Measurements from ENCODE around the gene C12orf76.

C12orf76 gene

GRCh38 chr12:109995361-109995685 is 53.0 kb downstream of the C12orf76 start:
- peaks cover 70% of the 10 kb centered on the region for H3K79me2 ChIP-seq (ENCODE audit: insufficient read depth, low read length)
- peak overlapping the region; percentile 85 for H3K9ac ChIP-seq (ENCODE audit: low read depth, low read length)
- peaks cover 21% of the 10 kb centered on the region; the same call in 1 of the 2 replicates for H3K36me3 ChIP-seq (ENCODE audit: insufficient read depth, low read length)
- TF ChIP-seq CTCF (IDR thresholded peaks at IDR 0.05; ENCODE audit: borderline replicate concordance, extremely low read depth, low read length, poor library complexity, severe bottlenecking): no peak
- TF ChIP-seq EZH2 (IDR thresholded peaks at IDR 0.05; ENCODE audit: borderline replicate concordance, low read depth, low read length, severe bottlenecking): no peak
- peak overlapping the region; percentile 79 to 84 for H3K4me3 ChIP-seq (ENCODE audit: low read depth in 1 of 2, low read length in 2 of 2)
- DNase-seq: no peak
- peak overlapping the region; percentile 73 for H2AFZ ChIP-seq (ENCODE audit: low read depth, low read length)
- H3K4me1 ChIP-seq (ENCODE audit: insufficient read depth, low read length): peaks cover 48% of the 10 kb centered on the region
- H3K9me3 ChIP-seq (ENCODE audit: insufficient read depth, low read length, severe bottlenecking): no peaks in the 10 kb centered on the region
- peak overlapping the region; percentile 92 for H3K4me2 ChIP-seq (ENCODE audit: insufficient read depth, low read length)
- H4K20me1 ChIP-seq (ENCODE audit: insufficient read depth, low read length): peaks cover 18% of the 10 kb centered on the region; the same call in 1 of the 2 replicates
- H3K27ac ChIP-seq (ENCODE audit: low read length): peak overlapping the region; percentile 91
- ATAC-seq (ENCODE audit: insufficient read depth, low read depth): no peak
- H3K27me3 ChIP-seq (ENCODE audit: insufficient read depth, low read length, poor library complexity): no peaks in the 10 kb centered on the region

- H2AFZ ChIP-seq (ENCODE audit: low read depth, low read length): peak overlapping the region; percentile 73; the same call in 1 of the 2 replicates
- H3K27me3 ChIP-seq (ENCODE audit: insufficient read depth, low read length, poor library complexity): no peaks in the 10 kb centered on the region
- ATAC-seq (ENCODE audit: insufficient read depth, low read depth) (peak; percentile 36), DNase-seq (peak; percentile 29)
- peaks cover 66% of the 10 kb centered on the region for H3K79me2 ChIP-seq (ENCODE audit: insufficient read depth, low read length)
- no peaks in the 10 kb centered on the region for H3K9me3 ChIP-seq (ENCODE audit: insufficient read depth, low read length, severe bottlenecking)
- H3K36me3 ChIP-seq (ENCODE audit: insufficient read depth, low read length): peaks cover 28% of the 10 kb centered on the region
- H3K9ac ChIP-seq (ENCODE audit: low read depth, low read length): peak overlapping the region; percentile 85
- peak overlapping the region; percentile 79 to 84; a peak in 3 of 4 replicates for H3K4me3 ChIP-seq (ENCODE audit: low read depth in 1 of 2, low read length in 2 of 2)
- peaks cover 12% of the 10 kb centered on the region; the same call in 1 of the 2 replicates for H4K20me1 ChIP-seq (ENCODE audit: insufficient read depth, low read length)
- H3K4me2 ChIP-seq (ENCODE audit: insufficient read depth, low read length): peak overlapping the region; percentile 92
- TF ChIP-seq EZH2 (IDR thresholded peaks at IDR 0.05; ENCODE audit: borderline replicate concordance, low read depth, low read length, severe bottlenecking) (no peak), CTCF (IDR thresholded peaks at IDR 0.05; ENCODE audit: borderline replicate concordance, extremely low read depth, low read length, poor library complexity, severe bottlenecking) (no peak)
- H3K4me1 ChIP-seq (ENCODE audit: insufficient read depth, low read length): peaks cover 42% of the 10 kb centered on the region
- peak overlapping the region; percentile 91 for H3K27ac ChIP-seq (ENCODE audit: low read length)
These were observed 53.7 kb downstream of the C12orf76 start for GRCh38 chr12:109994401-109995175.

- H3K9me3 ChIP-seq (ENCODE audit: insufficient read depth, low read length, severe bottlenecking): no peaks in the 10 kb centered on the region
- peaks cover 43% of the 10 kb centered on the region for H3K36me3 ChIP-seq (ENCODE audit: insufficient read depth, low read length)
- H3K27ac ChIP-seq (ENCODE audit: low read length): no peak overlapping the region
- no peak for DNase-seq
- peaks cover 12% of the 10 kb centered on the region; the same call in 1 of the 2 replicates for H4K20me1 ChIP-seq (ENCODE audit: insufficient read depth, low read length)
- no peak for ATAC-seq (ENCODE audit: insufficient read depth, low read depth)
- no peak overlapping the region for H3K9ac ChIP-seq (ENCODE audit: low read depth, low read length)
- H3K27me3 ChIP-seq (ENCODE audit: insufficient read depth, low read length, poor library complexity): no peaks in the 10 kb centered on the region
- H3K79me2 ChIP-seq (ENCODE audit: insufficient read depth, low read length): peaks cover 66% of the 10 kb centered on the region
- H3K4me1 ChIP-seq (ENCODE audit: insufficient read depth, low read length): peaks cover 33% of the 10 kb centered on the region
- TF ChIP-seq CTCF (IDR thresholded peaks at IDR 0.05; ENCODE audit: borderline replicate concordance, extremely low read depth, low read length, poor library complexity, severe bottlenecking) (no peak), EZH2 (IDR thresholded peaks at IDR 0.05; ENCODE audit: borderline replicate concordance, low read depth, low read length, severe bottlenecking) (no peak)
- H3K4me3 ChIP-seq (ENCODE audit: low read depth in 1 of 2, low read length in 2 of 2): no peak overlapping the region
- H3K4me2 ChIP-seq (ENCODE audit: insufficient read depth, low read length): peak overlapping the region; percentile 92; the same call in 1 of the 2 replicates
- no peak overlapping the region for H2AFZ ChIP-seq (ENCODE audit: low read depth, low read length)
These were observed 55.2 kb downstream of the C12orf76 start for GRCh38 chr12:109993091-109993490.
